Brain pericyte (primary cell): ENCODE data around the gene RALGPS2.

Experiments used
- DNase-seq: peaks from one replicate; pipeline ENCODE4 v3.0.0-alpha.2; 2012; ENCODE audit warnings: low read depth, low spot score

The RALGPS2 gene, protein sequence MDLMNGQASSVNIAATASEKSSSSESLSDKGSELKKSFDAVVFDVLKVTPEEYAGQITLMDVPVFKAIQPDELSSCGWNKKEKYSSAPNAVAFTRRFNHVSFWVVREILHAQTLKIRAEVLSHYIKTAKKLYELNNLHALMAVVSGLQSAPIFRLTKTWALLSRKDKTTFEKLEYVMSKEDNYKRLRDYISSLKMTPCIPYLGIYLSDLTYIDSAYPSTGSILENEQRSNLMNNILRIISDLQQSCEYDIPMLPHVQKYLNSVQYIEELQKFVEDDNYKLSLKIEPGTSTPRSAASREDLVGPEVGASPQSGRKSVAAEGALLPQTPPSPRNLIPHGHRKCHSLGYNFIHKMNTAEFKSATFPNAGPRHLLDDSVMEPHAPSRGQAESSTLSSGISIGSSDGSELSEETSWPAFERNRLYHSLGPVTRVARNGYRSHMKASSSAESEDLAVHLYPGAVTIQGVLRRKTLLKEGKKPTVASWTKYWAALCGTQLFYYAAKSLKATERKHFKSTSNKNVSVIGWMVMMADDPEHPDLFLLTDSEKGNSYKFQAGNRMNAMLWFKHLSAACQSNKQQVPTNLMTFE

DNA sequence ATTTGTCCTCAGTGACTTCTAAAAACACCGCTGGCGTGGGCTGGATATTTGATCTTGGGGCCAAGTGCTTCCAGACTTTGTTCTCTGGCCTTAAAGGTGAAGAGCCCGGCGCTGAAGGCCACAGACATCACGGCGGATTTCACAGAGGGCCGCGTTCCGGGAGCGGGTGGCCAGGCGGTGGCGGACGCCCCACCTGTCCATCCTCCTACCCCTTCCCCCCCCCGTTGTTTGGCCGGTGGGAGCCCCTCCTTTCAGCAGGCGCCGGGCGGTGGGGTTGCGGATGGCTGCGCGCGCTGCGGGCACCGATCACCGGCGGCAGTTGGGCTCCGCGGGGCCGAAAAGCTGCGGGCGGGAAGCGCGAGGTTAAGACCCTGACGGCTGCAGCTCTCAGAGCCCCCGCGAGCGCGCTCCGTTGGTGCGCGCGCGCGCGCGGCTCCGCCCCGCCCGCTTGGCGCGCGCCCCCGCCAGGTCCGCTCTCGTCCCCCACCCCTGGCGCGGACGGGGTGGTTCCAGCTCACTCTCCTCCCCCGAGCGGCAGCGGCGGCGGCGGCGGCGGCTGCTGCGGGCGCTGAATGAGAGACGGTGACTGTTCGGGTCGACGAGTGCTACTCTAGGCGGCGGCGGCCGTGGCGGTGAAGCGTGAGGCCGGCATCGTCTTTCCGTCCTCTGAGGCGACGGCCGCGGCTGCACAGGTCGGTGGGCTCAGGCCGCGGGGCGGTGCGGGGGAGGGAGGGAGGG, at the start of gene RALGPS2:
Gene RALGPS2 (plus strand): TSS at position 517 of the 738 bp plus-strand sequence. CDS start 51,521 bp downstream, outside the sequence.
- DNase-seq = no peak

DNA sequence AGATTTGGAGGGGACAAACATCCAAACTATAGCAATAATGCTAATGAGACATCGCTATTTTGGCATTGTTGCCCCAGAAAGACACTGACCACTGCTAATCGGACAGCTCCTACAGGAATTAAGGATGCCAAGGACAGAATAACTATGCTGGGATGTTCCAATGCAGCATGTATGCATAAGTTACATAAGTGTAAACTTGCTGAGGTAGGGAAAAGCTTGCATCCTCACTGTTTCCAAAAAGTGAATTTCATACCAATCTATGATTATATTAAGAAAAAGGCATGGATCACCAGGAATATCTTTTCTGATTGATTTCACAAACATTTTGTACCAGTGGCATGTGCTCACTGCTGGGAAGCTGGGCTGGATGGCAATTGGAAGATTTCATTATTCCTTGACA, 45.8 kb upstream of the RALGPS2 start:
- DNase-seq = no peak

DNA sequence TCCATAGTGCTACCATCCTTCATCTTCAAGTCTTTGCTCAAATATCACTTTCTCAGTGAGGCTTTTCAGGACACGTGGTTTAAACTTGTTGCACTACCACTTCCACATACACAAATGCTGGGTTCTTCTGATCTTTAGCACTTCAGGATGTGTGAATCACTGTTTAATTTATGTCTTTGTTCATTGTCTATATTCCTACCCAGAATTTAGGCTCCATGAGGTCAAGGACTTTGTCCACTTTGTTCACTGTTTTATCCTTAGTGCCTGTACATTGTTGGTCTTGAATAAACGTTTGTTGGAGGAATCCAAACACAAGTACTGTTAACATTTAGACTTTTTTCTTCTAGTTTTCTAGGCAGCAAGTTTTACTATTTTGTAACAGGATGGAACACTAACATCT, 42.6 kb upstream of the RALGPS2 start:
- no peak for DNase-seq

DNA sequence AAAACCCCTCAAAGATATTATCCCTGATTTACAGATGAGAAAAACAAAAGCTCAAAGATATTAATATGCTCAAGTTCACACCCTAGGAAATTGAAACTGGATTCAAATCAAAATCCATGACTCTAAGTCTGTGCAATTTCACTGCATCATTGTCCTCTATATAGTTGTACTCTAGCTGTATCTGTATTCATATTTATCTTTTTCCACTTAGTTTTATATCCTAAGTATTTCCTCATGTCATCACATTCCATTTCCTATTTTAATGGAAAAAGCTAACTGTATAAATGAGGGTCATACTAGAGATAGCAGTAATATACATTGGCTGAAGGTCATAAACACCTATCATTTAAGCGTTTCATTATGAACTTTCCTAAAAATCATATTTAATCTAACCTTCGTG, 42.2 kb upstream of the RALGPS2 start:
- DNase-seq = no peak

DNA sequence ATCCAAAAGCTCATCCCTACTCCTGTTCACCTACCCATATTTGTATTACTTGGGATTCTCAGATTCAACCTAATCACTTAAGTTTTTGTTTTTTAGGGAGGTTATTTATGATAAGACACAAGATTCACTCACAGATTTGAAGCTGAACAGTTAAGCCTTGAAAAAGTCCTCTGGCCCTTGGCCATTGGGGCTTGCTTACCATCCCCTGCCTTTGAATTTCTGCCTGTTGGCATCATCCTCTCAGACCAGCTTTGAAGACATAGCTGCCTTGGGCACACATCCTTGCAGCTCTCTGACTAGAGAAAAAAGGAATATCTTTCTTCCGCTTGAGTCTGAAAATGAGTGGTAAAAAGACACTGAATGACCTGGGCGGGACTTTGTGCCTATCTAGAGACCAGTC, 41.8 kb upstream of the RALGPS2 start:
- DNase-seq = no peak

DNA sequence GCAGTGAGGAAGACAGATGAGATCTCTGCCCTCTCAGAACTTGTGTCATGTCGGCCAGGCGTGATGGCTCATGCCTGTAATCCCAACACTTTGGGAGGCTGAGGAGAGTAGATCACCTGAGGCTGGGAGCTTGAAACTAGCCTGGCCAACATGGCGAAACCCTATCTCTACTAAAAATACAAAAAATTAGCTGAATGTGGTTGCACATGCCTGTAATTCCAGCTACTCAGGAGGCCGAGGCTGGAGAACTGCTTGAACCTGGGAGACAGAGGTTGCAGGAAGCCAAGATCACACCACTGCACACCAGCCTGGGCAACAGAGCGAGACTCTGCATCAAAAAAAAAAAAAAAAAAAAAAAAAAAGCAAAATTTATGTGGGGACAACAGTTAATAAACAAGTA, 40.9 kb upstream of the RALGPS2 start:
- DNase-seq = no peak

DNA sequence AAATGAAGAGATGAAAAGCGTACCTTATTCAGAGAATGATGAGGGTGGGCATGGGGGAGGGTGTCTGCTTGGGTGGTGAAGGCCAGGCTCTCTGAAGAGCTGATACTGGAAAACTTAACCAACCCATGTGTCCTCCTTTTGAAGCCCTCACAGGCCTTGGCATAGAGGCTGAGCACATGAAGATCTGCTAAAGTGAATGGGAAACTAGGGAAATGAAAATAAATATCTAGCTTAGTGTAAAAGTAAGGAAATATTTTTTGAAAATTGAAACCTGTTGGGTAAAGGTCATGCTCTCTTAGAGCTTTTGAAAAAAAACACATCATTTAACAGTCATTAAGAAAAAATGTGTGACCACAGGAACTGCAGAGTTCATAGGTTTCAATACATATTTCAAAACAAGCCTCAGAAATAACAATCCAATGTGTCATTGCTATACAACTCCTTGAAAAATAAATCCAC, 40.5 kb upstream of the RALGPS2 start:
- peak; percentile 12 for DNase-seq

DNA sequence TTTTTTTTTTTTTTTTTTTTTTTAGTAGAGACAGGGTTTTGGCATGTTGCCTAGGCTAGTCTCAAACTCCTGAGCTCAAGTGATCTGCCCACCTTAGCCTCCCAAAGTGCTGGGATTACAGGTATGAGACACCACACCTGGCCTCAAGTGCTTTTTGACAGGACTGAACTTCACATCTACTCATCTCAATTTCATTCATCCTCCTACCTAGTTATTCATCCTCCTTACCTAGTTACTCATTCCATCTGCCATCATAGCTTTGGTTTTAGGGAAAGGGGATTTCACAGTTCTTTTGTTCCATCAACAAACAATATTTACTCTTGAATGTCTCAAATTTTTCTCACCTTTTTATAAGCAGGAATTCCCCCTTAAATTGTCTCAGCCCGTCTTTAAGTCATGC, 38.6 kb upstream of the RALGPS2 start:
- no peak for DNase-seq

DNA sequence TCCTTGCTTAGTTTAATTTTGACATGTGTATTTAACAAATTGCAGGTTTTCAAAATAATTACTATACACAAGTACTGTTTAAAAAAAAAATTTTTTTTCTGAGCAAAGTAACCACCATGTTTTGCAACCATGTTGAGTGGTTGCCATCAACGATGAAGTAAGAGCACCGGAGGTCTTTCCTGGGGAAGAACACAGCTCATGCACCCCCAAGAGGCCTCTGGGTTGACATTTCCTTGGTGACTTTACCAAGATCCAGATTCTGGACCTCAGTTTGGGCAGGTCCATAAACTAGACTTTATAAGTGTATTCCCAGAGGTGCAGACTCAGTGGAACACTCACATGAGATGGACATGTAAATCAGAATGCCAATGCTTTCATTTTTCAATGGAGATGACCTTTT, 36.8 kb upstream of the RALGPS2 start:
- DNase-seq = no peak

DNA sequence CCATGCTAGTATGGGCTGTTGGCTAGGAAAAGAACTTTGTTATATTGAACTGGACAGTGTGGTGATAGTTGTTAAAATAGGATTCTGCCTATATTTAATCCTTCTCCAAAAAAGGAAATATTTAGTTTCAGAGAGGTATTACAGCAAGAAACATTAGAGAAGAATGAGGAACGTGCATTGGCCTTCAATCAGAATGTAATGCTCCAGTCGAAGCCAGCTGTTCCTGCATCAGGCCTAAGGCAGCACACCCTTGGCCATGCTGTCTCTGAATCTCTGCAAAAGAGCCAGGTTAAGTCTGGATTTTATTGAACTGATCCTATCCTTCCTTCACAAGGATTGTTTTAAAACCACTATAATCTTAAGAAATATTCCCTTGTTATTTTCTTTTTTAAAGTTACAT, 35.3 kb upstream of the RALGPS2 start:
- DNase-seq = no peak

DNA sequence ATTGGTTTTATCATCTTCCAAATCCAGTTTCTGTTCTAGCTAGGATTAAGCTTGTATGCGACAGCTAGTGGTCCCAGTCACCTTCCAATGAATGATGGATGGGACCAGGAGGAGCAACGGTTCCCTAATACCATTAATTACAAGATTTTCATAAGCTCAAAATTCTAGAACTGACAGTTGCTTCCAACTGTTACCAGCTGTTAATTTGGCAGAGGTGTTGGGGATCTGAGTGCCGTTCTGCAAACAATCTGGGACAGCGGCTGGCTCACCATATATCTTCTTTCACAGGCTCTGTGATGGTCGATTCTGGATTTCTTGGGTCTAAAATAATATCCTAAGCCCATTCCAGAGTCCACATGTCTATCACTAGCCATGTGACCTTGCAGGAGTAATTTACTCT, 34.5 kb upstream of the RALGPS2 start:
- DNase-seq = no peak

DNA sequence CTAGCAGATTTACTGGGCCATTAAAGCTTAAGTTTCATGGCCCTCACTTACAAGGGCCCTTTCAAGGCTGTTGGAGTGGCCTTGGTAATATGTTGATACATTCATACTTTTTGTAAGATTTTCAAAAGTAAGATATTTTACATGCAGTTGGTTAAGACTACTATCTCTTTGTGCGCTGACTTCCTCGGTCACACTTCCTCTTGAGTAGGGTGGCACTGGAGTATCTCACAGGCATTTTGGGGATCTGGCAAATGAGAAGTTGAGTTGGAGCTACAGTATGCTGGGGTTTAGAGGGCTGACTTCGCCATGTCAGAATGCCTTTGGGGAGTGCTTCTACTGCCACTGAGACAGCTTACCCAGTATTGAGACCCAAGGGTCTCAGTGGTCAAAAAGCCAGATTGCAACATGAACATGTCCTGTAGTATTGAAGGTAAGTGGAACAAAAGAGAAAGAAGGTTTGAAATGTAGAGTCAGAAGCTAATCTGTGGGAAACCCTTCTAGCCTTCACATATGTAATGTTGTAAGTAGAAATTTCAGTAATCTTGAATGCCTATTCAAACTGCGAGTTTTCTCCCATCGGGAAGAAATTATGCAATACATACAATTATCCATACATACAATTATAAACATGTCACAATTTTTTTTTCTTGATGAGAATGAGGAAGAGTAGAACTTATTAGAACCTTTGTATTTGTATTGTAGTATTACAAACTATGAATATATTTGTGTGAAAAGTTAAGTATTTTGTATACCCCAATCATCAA, 32.3 kb upstream of the RALGPS2 start:
- DNase-seq = no peak

DNA sequence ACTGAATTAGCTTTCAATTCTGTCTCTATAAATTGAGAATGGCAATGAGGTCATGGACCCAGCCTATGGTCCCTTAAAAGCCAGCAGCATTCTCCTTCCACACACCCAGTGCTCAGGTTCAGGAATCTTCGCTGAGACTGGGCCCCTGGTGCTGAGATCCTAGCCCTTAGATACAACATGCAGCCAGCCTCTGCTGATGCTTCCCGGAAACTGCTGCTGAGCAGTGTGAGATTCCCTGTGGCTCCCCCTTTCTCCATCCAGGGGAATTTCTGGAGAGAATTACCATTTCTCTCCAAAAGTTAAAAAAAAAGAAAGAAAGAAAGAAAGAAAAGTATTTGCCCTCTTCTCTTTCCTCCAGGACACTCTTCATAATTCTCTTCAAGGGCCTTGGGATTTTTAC, 31.7 kb upstream of the RALGPS2 start:
- DNase-seq = no peak

DNA sequence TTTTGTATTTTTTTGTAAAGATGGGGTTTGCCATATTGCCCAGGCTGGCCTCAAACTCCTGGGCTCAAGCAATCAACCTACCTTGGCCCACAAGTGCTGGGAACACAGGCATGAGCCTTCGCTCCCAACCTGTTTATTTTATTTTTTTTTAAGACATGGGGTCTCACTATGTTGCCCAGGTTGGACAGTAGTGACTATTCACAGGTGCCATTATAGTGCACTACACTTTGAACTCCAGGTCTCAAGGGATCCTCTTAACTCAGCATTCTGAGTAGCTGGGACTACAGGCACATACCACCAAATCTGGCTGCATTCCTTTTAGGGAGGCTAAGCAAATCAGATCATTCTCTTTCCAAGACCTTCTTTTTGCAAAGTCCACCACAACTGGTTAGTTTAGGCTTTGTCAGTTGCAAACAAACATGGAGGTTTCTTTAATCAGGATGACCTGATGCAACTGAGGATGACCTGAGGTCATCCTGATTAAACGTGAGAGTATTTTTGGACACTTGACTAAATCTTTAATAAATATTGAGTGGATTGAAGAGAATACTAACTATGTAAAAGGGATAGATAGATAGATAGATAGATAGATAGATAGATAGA, 30.0 kb upstream of the RALGPS2 start:
- DNase-seq = no peak

DNA sequence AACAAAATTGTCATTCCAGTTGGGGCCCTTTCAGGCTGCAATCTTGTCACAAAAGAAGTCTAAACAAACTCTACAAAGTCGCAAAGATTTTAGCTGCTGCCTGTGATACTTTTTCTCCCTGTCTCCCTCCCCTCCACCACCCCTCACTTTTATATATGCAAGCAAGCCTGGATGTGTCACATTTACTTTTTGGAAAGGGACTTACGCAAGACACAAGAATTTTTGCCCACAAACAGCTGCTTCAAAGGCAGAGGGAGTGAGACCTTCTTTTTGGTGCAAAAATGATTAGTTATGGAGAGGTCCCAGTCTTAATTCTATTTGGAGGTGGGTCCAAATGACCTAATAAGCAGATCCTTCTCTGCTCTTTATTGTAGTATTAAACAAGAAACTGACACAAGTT, 22.9 kb upstream of the RALGPS2 start:
- no peak for DNase-seq

DNA sequence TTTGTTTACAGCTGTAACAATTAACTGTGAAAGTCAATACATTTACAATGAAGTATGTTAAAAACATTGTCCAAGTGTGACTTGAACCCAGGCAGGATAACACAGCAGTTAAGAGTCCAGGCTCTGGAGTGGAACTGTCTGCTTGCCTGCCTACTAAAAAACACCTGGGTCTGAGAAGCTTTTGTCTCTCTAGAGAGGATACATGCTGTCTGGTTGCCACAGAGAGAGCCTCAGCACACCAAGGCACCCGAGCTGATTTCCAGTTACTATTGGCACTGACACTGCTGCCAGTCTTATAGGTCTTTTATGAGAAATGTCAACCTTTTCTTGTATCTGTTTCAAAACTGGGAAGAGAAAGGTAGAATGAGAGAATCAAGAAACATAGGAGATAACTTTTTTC, 20.2 kb upstream of the RALGPS2 start:
- no peak for DNase-seq

DNA sequence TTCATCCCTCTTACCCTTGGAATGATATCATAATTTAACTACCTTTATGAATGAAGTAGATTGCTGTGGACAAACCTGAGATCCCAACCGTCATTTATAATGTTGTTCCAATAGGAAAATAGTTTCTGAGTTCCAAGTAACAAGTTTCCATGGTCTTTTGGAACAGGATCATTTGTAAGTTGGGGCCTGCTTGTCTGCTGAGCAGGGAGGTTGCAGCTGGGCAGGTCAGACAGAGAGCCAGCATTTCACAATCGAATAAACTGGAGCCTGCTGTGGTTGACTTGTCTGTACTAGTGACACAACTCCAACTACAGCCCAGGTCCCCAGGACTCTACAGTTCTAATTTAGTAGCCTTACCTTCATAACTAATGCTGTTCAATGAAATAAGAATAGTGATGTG, 18.6 kb upstream of the RALGPS2 start:
- DNase-seq = peak; percentile 21

DNA sequence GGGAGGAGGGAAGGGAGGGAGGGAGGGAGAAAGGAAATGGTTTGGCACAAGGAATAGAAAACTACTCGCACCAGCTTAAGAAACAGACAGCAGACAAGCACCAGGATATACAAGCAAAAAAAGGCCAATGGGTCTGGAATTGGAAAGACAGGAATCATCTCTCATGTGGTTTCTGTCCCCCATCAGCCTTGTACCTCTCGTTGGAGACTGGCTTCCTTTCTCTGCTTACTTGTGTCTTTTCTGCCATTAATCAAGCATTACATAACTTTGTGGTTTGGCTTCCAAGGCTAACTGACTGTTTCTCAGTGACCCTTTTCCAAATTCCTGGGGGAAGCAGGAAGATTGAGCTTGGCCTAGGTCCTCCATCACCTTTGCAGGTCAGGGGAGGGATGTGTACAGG, 11.8 kb upstream of the RALGPS2 start:
- DNase-seq = no peak

DNA sequence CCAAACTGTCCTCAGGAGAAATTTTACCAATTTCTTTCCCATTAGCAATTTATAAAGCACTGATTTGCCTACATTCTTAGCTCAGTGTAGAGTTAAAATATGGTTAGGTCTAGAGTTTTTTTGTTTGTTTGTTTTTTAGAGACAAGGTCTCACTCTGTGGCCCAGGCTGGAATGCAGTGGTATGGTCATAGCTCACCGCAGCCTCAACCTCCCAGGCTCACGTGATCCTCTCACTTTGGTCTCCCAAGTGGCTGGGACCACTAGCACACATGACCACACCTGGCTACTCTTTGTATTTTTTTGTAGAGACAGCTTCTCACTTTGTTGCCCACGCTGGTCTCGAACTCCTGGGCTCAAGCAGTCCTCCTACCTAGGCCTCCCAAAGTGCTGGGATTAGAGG, 10.6 kb upstream of the RALGPS2 start:
- DNase-seq = no peak

DNA sequence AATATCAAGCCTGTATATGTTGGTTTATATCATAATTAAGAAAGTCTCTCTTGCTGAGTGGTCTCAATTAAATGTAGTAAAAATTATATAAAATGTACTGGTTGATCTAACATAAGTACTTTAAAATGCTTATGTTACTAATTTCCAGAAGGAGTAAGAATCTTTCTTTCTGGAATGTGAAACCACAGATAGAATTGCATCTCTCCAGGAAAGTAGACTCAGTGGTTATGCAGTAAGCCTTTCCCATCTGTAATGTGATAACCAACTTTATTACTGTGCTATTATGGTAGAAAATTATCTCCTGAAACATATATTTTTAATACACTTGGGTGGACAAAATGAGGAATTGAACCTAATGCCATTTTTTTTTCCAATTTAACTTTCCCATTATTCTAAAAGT, 8.9 kb upstream of the RALGPS2 start:
- no peak for DNase-seq

DNA sequence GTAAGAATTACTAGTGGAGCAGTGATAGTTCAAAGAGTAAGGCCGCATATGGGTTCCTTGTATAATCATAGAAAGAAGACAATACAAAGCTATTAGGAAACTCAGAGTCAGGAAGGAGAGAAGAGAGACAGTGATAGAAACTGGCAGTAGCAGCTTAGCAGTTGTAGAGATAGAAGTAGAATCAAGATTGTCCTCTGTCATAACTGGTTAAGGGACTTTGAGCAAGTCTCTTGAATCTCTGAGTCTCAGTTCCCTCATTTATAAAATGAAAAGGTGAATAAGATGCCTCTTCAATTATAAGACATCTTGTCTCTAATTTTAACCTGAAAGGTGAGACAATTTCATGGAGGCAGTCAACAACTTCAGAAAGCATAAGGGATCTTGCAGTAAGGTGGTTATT, 6.5 kb upstream of the RALGPS2 start:
- no peak for DNase-seq

DNA sequence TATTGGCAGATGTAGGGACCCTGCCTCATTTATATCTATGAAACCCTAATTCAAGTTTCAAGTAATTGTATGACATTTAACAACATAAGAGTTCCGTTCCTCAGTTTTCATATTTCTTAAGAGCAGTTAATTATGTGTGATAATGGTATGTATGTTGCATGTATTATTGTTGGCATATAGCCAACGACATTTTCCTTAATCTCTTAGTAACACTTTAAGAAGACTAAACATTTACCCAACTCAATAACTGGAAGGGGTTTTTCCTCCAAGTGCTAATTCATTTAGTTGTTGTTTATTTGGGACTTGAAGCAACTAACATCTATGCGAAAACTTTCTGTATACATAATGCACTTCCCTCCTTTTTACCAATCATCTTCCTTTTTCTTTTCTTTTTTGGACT, 1.5 kb upstream of the RALGPS2 start:
- no peak for DNase-seq
